K562 (cell line): ENCODE measurements around the gene ZNF506. TPM values are rescaled to one million over a fixed set of nuclear protein-coding genes. Genes with fewer than 3 reads are reported as not detected.

Experiments used
- ATAC-seq: fragments of 200-7000 bp; cut with Tn5 transposase; 3 replicates; pipeline ENCODE4 v1.9.1; 2020; ENCODE audit warnings: moderate library complexity
- BruUV-seq: library from RNA; stranded (reverse); fragments of 400-500 nt; replicated peaks from 2 replicates; lab custom pipeline; 2021; lab: Mats Ljungman, UMichigan
- CTCF ChIA-PET: fragments of 300-600 bp; formaldehyde crosslinking; extraction: SDS; loops from one replicate; lab custom pipeline; 2021; ENCODE audit warnings: low intra/inter-chr PET ratio; lab: Yijun Ruan, JAX
- POLR2A ChIA-PET: fragments of 300-600, 350-650 bp; sonication (Branson Sonifier 250); formaldehyde crosslinking; extraction: SDS; loops from one replicate; lab custom pipeline; 2021; ENCODE audit warnings: antibody characterized with exemption, inconsistent platforms; lab: Yijun Ruan, JAX
- DNase-seq, 4 experiments: peaks; one replicate each; pipeline versions ENCODE4 v3.0.0 to v3.0.0-alpha.2; 2011 to 2018; ENCODE audit warnings: low spot score in 3 of 4, mixed read lengths in 3 of 4; ENCODE audit errors: extremely low read depth in 1 of 4
- FAIRE-seq: peaks from 2 replicates; lab custom pipeline; 2011; peaks lifted over from hg19 to GRCh38; lab: Jason Lieb, UNC
- H2AFZ ChIP-seq: 2 replicates; pipeline ENCODE4 v1.6.0; 2011; ENCODE audit warnings: low read depth, low read length, control low read depth, inconsistent platforms
- H3K27ac ChIP-seq: fragments of 200-600 bp; 3 replicates; pipeline ENCODE4 v1.8.0; 2011; ENCODE audit warnings: low read depth, mild to moderate bottlenecking, control low read depth, inconsistent platforms, low read length, moderate library complexity, mixed read lengths; ENCODE audit errors: extremely low read depth
- H3K27me3 ChIP-seq, 2 experiments: fragments of 300-600 bp in 1 of 2; 2 replicates in 1 of 2; 3 replicates in 1 of 2; pipeline versions ENCODE4 v1.6.0 to v1.8.0; 2011; ENCODE audit warnings: inconsistent platforms in 2 of 2, low read length in 2 of 2, mild to moderate bottlenecking in 1 of 2, mixed read lengths in 1 of 2, moderate library complexity in 1 of 2; ENCODE audit not compliant: control insufficient read depth in 2 of 2, insufficient read depth in 2 of 2
- H3K36me3 ChIP-seq: fragments of 300-600 bp; 3 replicates; pipeline ENCODE4 v1.8.0; 2011; ENCODE audit warnings: mild to moderate bottlenecking, low read length, inconsistent platforms; ENCODE audit not compliant: control insufficient read depth, insufficient read depth
- H3K4me1 ChIP-seq, 2 experiments: fragments of 200-600 bp in 1 of 2; replicated peaks in 1 of 2; 2 replicates in 1 of 2; 3 replicates in 1 of 2; pipeline versions ENCODE4 v1.5.1 to v1.8.0; 2011; ENCODE audit warnings: inconsistent platforms in 2 of 2, low read length in 2 of 2, mild to moderate bottlenecking in 1 of 2, mixed read lengths in 1 of 2, moderate library complexity in 1 of 2; ENCODE audit not compliant: control insufficient read depth in 2 of 2, insufficient read depth in 2 of 2
- H3K4me2 ChIP-seq: 2 replicates; pipeline ENCODE4 v1.6.1; 2011; ENCODE audit warnings: low read length, control low read depth, inconsistent platforms, mixed read lengths; ENCODE audit not compliant: insufficient read depth
- H3K4me3 ChIP-seq: fragments of 200-600 bp; sonication (generic), shearing (Covaris generic); 2 replicates; pipeline ENCODE4 v1.5.1; 2016; ENCODE audit warnings: control low read depth, inconsistent platforms
- H3K79me2 ChIP-seq: fragments of 200-600 bp; 3 replicates; pipeline ENCODE4 v1.8.0; 2011; ENCODE audit warnings: low read length, inconsistent platforms; ENCODE audit not compliant: control insufficient read depth, insufficient read depth
- H3K9ac ChIP-seq, 2 experiments: 2 replicates each; pipeline versions ENCODE4 v1.6.0 to v1.6.1; 2011; ENCODE audit warnings: low read depth in 2 of 2, low read length in 2 of 2, control low read depth in 1 of 2, inconsistent platforms in 1 of 2, mild to moderate bottlenecking in 1 of 2, mixed read lengths in 1 of 2; ENCODE audit not compliant: insufficient read depth in 1 of 2
- H3K9me1 ChIP-seq: one replicate; pipeline ENCODE4 v1.6.0; 2011; ENCODE audit warnings: inconsistent platforms, mild to moderate bottlenecking, low read length, moderate library complexity; ENCODE audit not compliant: control insufficient read depth, insufficient read depth
- H3K9me3 ChIP-seq: replicated peaks from 2 replicates; pipeline ENCODE4 v1.5.1; 2011; ENCODE audit warnings: low read depth, low read length, inconsistent platforms; ENCODE audit not compliant: control insufficient read depth, insufficient read depth
- H4K20me1 ChIP-seq: replicated peaks from 2 replicates; pipeline ENCODE4 v1.6.1; 2011; ENCODE audit warnings: low read length, inconsistent platforms, mixed read lengths; ENCODE audit not compliant: control insufficient read depth, insufficient read depth
- BRF1 ChIP-seq: IDR thresholded peaks from 3 replicates; pipeline ENCODE4 v1.6.1; 2011; ENCODE audit warnings: borderline replicate concordance, mild to moderate bottlenecking; ENCODE audit not compliant: insufficient read length; ENCODE audit errors: extremely low read depth
- CREB3L1 ChIP-seq: fragments of 450-650 bp; IDR thresholded peaks from 2 replicates; pipeline ENCODE4 v1.6.1; 2014; ENCODE audit warnings: low read depth, mild to moderate bottlenecking, moderate library complexity, borderline replicate concordance
- ELF4 ChIP-seq: fragments of 450-650 bp; formaldehyde crosslinking; IDR thresholded peaks from 2 replicates; pipeline ENCODE4 v1.4.0; 2022; ENCODE audit warnings: missing genetic modification characterization
- GATA2 ChIP-seq: sonication (generic); formaldehyde crosslinking; IDR thresholded peaks from 2 replicates; pipeline ENCODE4 v1.4.0; 2020; ENCODE audit warnings: mild to moderate bottlenecking, missing genetic modification reagents
- KLF10 ChIP-seq: fragments of 250-450 bp; sonication (Bioruptor Pico); IDR thresholded peaks from 2 replicates; pipeline ENCODE4 v1.6.1; 2021; ENCODE audit warnings: matching md5 sums
- MAX ChIP-seq: sonication (generic); formaldehyde crosslinking; IDR thresholded peaks from 2 replicates; pipeline ENCODE4 v1.9.0; 2022; ENCODE audit warnings: mild to moderate bottlenecking, missing genetic modification reagents
- MITF ChIP-seq: IDR thresholded peaks from 2 replicates; pipeline ENCODE4 v1.6.1; 2014; ENCODE audit warnings: antibody characterized with exemption
- NFRKB ChIP-seq: fragments of 450-650 bp; IDR thresholded peaks from 2 replicates; pipeline ENCODE4 v1.6.1; 2016; ENCODE audit warnings: low read depth
- POLR2AphosphoS5 ChIP-seq: IDR thresholded peaks from 2 replicates; pipeline ENCODE4 v1.6.1; 2011; ENCODE audit warnings: mild to moderate bottlenecking, low read depth, low read length, moderate library complexity; ENCODE audit not compliant: control insufficient read depth, insufficient read depth
- RREB1 ChIP-seq: fragments of 250-450 bp; sonication (Bioruptor Pico); IDR thresholded peaks from 2 replicates; pipeline ENCODE4 v1.4.0; 2020
- TCFL5 ChIP-seq: fragments of 250-450 bp; sonication (Bioruptor Pico); conservative IDR thresholded peaks from 2 replicates; pipeline ENCODE4 v1.6.1; 2021; ENCODE audit warnings: mild to moderate bottlenecking, moderate library complexity, matching md5 sums
- ZNF584 ChIP-seq: fragments of 200-800 bp; sonication (Bioruptor generic); IDR thresholded peaks from 2 replicates; pipeline ENCODE4 v1.6.1; 2016; ENCODE audit warnings: low read depth, mild to moderate bottlenecking, missing genetic modification characterization, missing compliant biosample characterization
- ZNF589 ChIP-seq: fragments of 200-800 bp; sonication (Bioruptor generic); IDR thresholded peaks from 2 replicates; pipeline ENCODE4 v1.6.1; 2016; ENCODE audit warnings: low read depth, missing genetic modification characterization, missing compliant biosample characterization
- WGBS: fragments of 100-300 bp; shearing (Covaris generic); methylation state at CpG from one replicate; pipeline ENCODE4 v1.1.6; 2016; ENCODE audit warnings: low coverage, mixed read lengths; ENCODE audit not compliant: insufficient coverage; ENCODE audit errors: missing lambda C conversion rate; 5-methylcytosine and 5-hydroxymethylcytosine counted together
- in situ Hi-C: fragments of 300-500 bp; cut with MboI; formaldehyde crosslinking; loops from 4 replicates; pipeline ENCODE4 v1.15.0; 2018; ENCODE audit warnings: inconsistent platforms, mixed read lengths
- intact Hi-C: fragments of 100-400 bp; cut with micrococcal nuclease; formaldehyde crosslinking; loops from 2 replicates; pipeline ENCODE4 v1.14.2; 2022
- polyA plus RNA-seq, 8 experiments: library from polyadenylated mRNA; depleted of rRNA in 4 of 8; stranded (reverse) in 5 of 8; unstranded in 3 of 8; fragments of >200 nt; fragmentation: Nextera tagmentation in 2 of 8; fragmentation: Illumina TruSeq in 1 of 8; extraction: Ambion mirVana in 2 of 8; extraction: Trizol in 1 of 8; gene quantifications; 2 replicates each; pipeline versions ENCODE4 v1.2.1 to v1.2.3, GENCODE V29; 2011 to 2014; ENCODE audit warnings: inconsistent platforms in 1 of 8, missing spikeins in 1 of 8
- total RNA-seq, 7 experiments: library from RNA; depleted of rRNA in 6 of 7; stranded (reverse); fragments of >200 nt in 6 of 7; fragmentation: Illumina TruSeq in 2 of 7; extraction: Trizol in 2 of 7; gene quantifications; 2 replicates each; pipeline versions ENCODE4 v1.2.1 to v1.2.3, GENCODE V29; 2011 to 2021; ENCODE audit warnings: low replicate concordance in 1 of 7

ZNF506 gene
- total and polyA plus RNA-seq, 9 of the 15 experiments (the other 6 are each of a cell fraction or from before 2014, with no cell fraction given), result 0.03 to 0.44 (median 0.14) TPM; not detected in 2

GRCh38 chr19:19826875-19827274, 5.3 kb upstream of the ZNF506 start (continued):
- TF ChIP-seq MAX (CRISPR knock-in tag), result no peak
- TF ChIP-seq ELF4 (CRISPR knock-in tag), result no peak
- TF ChIP-seq ZNF584 (CRISPR knock-in tag), result no peak
- TF ChIP-seq BRF1, result no peak
- no peak for TF ChIP-seq ZNF589 (CRISPR knock-in tag)
- TF ChIP-seq, all 486 proteins: peak for 0

- in situ Hi-C loops, result no loop called here
- DNase-seq (no peak), ATAC-seq (no peak), FAIRE-seq (no peak)
- no TSS peak for BruUV-seq
- Histone ChIP-seq H3K4me3 (no peak overlapping the region), H3K79me2 (no peaks in the 10 kb centered on the region), H3K27ac (no peak overlapping the region), H3K4me1 (no peaks in the 10 kb centered on the region; a peak in 1 of 5 replicates), H3K36me3 (no peaks in the 10 kb centered on the region), H4K20me1 (no peaks in the 10 kb centered on the region), H3K27me3 (no peaks in the 10 kb centered on the region), H3K4me2 (no peak overlapping the region), H3K9me1 (no peaks in the 10 kb centered on the region), H3K9ac (no peak overlapping the region), H2AFZ (no peak overlapping the region), H3K9me3 (no peaks in the 10 kb centered on the region)
- CTCF ChIA-PET, result no interaction called here
- WGBS, result 5% methylated on average over 2 of the region's 2 CpGs
- intact Hi-C loops, result no loop called here
- POLR2A ChIA-PET, result no interaction called here
- TF ChIP-seq RREB1 (CRISPR knock-in tag), result no peak
- no peak for TF ChIP-seq NFRKB
- TF ChIP-seq MITF, result no peak
- no peak for TF ChIP-seq POLR2AphosphoS5
- no peak for TF ChIP-seq GATA2
- no peak for TF ChIP-seq KLF10
- TF ChIP-seq TCFL5 (CRISPR knock-in tag), result no peak
- TF ChIP-seq CREB3L1, result no peak
These were observed 2.4 kb upstream of the ZNF506 start for GRCh38 chr19:19823916-19824315.
